Left lung (tissue), 10 donors: ENCODE measurements around the gene GPR3. TPM values are rescaled to one million over a fixed set of nuclear protein-coding genes. Genes with fewer than 3 reads are reported as not detected.
A peak's percentile ranks its signal among the peaks of the same experiment; 100 is the strongest.
"Not testable (repeated sequence)": the region's sequence is repeated elsewhere in the genome, so short reads cannot be mapped to it uniquely, and the experiment has no call there.

ENCODE experiments used
- ATAC-seq: fragments of 200-7000 bp; cut with Tn5 transposase; one replicate; pipeline ENCODE4 v1.9.1; 2020; ENCODE audit warnings: moderate library complexity
- DNase-seq, 4 donors: peaks; one replicate each; pipeline ENCODE4 v3.0.0-alpha.2; 2013 to 2020
- H3K27ac ChIP-seq, 2 donors: fragments of 200-600 bp; sonication (generic) in 1 of 2; one replicate each; pipeline versions ENCODE4 v1.5.0 to v1.8.0; 2020 to 2021
- H3K27me3 ChIP-seq, 2 donors: fragments of 200-600 bp; sonication (generic) in 1 of 2; one replicate each; pipeline versions ENCODE4 v1.5.0 to v1.8.0; 2020 to 2021
- H3K36me3 ChIP-seq, 2 donors: fragments of 200-600 bp; sonication (generic) in 1 of 2; one replicate each; pipeline versions ENCODE4 v1.5.0 to v1.8.0; 2020 to 2021
- H3K4me1 ChIP-seq, 2 donors: fragments of 200-600 bp; one replicate each; pipeline ENCODE4 v1.8.0; 2021
- H3K4me3 ChIP-seq, 2 donors: fragments of 200-600 bp; sonication (generic) in 1 of 2; one replicate each; pipeline versions ENCODE4 v1.5.0 to v1.8.0; 2020 to 2021; ENCODE audit warnings: mild to moderate bottlenecking in 1 of 2
- H3K9me3 ChIP-seq, 2 donors: fragments of 200-600 bp; sonication (generic) in 1 of 2; one replicate each; pipeline versions ENCODE4 v1.5.0 to v1.8.0; 2020 to 2021
- CTCF ChIP-seq, 2 donors: fragments of 200-600 bp; sonication (generic) in 1 of 2; IDR thresholded peaks; one replicate each; pipeline versions ENCODE4 v1.5.0 to v1.8.0; 2021; ENCODE audit warnings: antibody characterized with exemption in 2 of 2
- intact Hi-C, 2 donors: fragments of 100-400 bp; cut with DNase I; formaldehyde crosslinking; loops; one replicate each; pipeline versions ENCODE4 v1.11.2 to v1.14.2; 2022
- polyA plus RNA-seq, 6 donors: library from polyadenylated mRNA; unstranded; fragments of 120-200 nt; gene quantifications; one replicate each; pipeline ENCODE4 v1.2.1, GENCODE V29; 2013; ENCODE audit not compliant: insufficient read length in 6 of 6
- total RNA-seq, 2 donors: library from RNA; stranded (reverse); fragmentation: NEBNext Ultra II Directional; extraction: Animal tissue kit (Norgen Biotek cat#: 25700); gene quantifications; one replicate each; pipeline ENCODE4 v1.2.1, GENCODE V29; 2021
- donor health status: DM: no; HTN: yes; CAD: no.
- donor health status: DM: no; HTN: no; CAD: no.

The GPR3 gene
- total and polyA plus RNA-seq, 8 donors, result 0.16 to 1.7 (median 0.97) TPM

- H3K27ac ChIP-seq, result peak overlapping the region; percentile 55 to 85
- H3K4me3 ChIP-seq, result no peak overlapping the region
- DNase-seq (peak in 2 of 4 donors; percentile 27 to 53), ATAC-seq (peak; percentile 38)
- no peaks in the 10 kb centered on the region for H3K9me3 ChIP-seq
- intact Hi-C loops, result no loop called here
- peaks cover 0 to 23% of the 10 kb centered on the region in 2 donors for H3K36me3 ChIP-seq
- TF ChIP-seq CTCF (IDR thresholded peaks at IDR 0.05), result no peak
- peaks cover 58 to 98% of the 10 kb centered on the region in 2 donors for H3K4me1 ChIP-seq
- no peaks in the 10 kb centered on the region for H3K27me3 ChIP-seq
Observed at GRCh38 chr1:27430903-27431600, 38.6 kb downstream of the GPR3 start.

GRCh38 chr1:27431601-27431940 lies 39.1 kb downstream of the GPR3 start:
- Histone ChIP-seq H3K27ac (peak overlapping the region; percentile 55 to 85), H3K9me3 (no peaks in the 10 kb centered on the region), H3K36me3 (peaks cover 0 to 18% of the 10 kb centered on the region in 2 donors), H3K4me3 (no peak overlapping the region), H3K4me1 (peaks cover 63 to 98% of the 10 kb centered on the region in 2 donors), H3K27me3 (no peaks in the 10 kb centered on the region)
- TF ChIP-seq CTCF (IDR thresholded peaks at IDR 0.05), result no peak
- ATAC-seq (no peak), DNase-seq (no peak)
- intact Hi-C loops, result no loop called here

DNA sequence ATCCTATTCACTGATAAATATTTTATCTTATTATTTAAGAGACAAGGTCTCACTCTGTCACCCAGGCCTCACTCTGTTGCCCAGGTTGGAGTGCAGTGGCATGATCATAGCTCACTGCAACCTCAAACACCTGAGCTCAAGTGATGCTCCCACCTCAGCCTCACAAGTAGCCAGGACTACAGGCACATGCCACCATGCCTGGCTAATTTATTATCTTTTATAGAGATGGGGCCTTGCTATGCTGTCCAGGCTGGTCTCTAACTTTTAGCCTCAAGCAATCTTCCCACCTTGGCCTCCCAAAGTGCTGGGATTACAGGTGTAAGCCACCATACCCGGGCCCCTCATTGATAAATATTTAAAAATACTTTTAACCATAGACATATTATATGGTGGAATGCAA lies 40.3 kb downstream of the GPR3 start:
- ATAC-seq, H3K36me3 ChIP-seq, intact Hi-C loops, H3K9me3 ChIP-seq, DNase-seq, H3K27me3 ChIP-seq, H3K4me3 ChIP-seq: not testable (repeated sequence)
- peak overlapping the region in 1 of 2 donors; percentile 89 for H3K27ac ChIP-seq
- peaks cover 73 to 98% of the 10 kb centered on the region in 2 donors for H3K4me1 ChIP-seq

- Histone ChIP-seq H3K9me3 (no peaks in the 10 kb centered on the region), H3K36me3 (no peaks in the 10 kb centered on the region), H3K4me1 (peaks cover 68 to 98% of the 10 kb centered on the region in 2 donors), H3K4me3 (no peak overlapping the region), H3K27me3 (no peaks in the 10 kb centered on the region), H3K27ac (peak overlapping the region in 1 of 2 donors; percentile 89)
- intact Hi-C loops, result no loop called here
- no peak for DNase-seq
- no peak for TF ChIP-seq CTCF (IDR thresholded peaks at IDR 0.05)
- ATAC-seq, result no peak
Observed at GRCh38 chr1:27433706-27434105, 41.3 kb downstream of the GPR3 start.

GRCh38 chr1:27435566-27436203 lies 43.3 kb downstream of the GPR3 start:
- peak overlapping the region; percentile 52 to 89 for H3K27ac ChIP-seq
- H3K27me3 ChIP-seq, result no peaks in the 10 kb centered on the region
- no peak overlapping the region for H3K4me3 ChIP-seq
- no peak for TF ChIP-seq CTCF (IDR thresholded peaks at IDR 0.05)
- H3K4me1 ChIP-seq, result peaks cover 54 to 90% of the 10 kb centered on the region in 2 donors
- DNase-seq, result no peak
- peaks cover 0 to 2% of the 10 kb centered on the region in 2 donors for H3K36me3 ChIP-seq
- H3K9me3 ChIP-seq, result no peaks in the 10 kb centered on the region
- peak; percentile 66 for ATAC-seq
- intact Hi-C loops, result no loop called here
